ENCODE results near the gene SLCO1C1. TPM values are rescaled to one million over a fixed set of nuclear protein-coding genes. Genes with fewer than 3 reads are reported as not detected.
A peak's percentile ranks its signal among the peaks of the same experiment; 100 is the strongest.
"Not testable (repeated sequence)": the region's sequence is repeated elsewhere in the genome, so short reads cannot be mapped to it uniquely, and the experiment has no call there.

SLCO1C1 gene
- total and polyA plus RNA-seq, 4 donors: 0.20 to 5.1 (median 4.3) TPM; not detected in 1

GRCh38 chr12:20751046-20751445 is 55.9 kb downstream of the SLCO1C1 start:
- no peaks in the 10 kb centered on the region for H3K9me3 ChIP-seq (ENCODE audit: control insufficient read depth, low read length)
- no peak overlapping the region for H3K4me3 ChIP-seq (ENCODE audit: low read length in 2 of 2)
- H3K27me3 ChIP-seq (ENCODE audit: control insufficient read depth in 1 of 2, insufficient read depth in 2 of 2, low read length in 1 of 2): no peaks in the 10 kb centered on the region
- intact Hi-C loops (cut with DNase I): no loop called here
- WGBS, 2 donors: 47 to 61% methylated on average over 4 of the region's 4 CpGs
- H3K4me1 ChIP-seq (ENCODE audit: control insufficient read depth in 1 of 2, insufficient read depth in 2 of 2, low read length in 2 of 2): no peaks in the 10 kb centered on the region
- H3K27ac ChIP-seq (ENCODE audit: low read depth in 1 of 2, low read length in 2 of 2): no peak overlapping the region
- no peaks in the 10 kb centered on the region for H3K36me3 ChIP-seq (ENCODE audit: control insufficient read depth in 1 of 2, insufficient read depth in 2 of 2, low read length in 1 of 2)
- ATAC-seq (ENCODE audit: low FRiP score) (no peak), DNase-seq (no peak)

GRCh38 chr12:20777420-20777819 is 82.3 kb downstream of the SLCO1C1 start:
- H3K36me3 ChIP-seq (ENCODE audit: control insufficient read depth in 1 of 2, insufficient read depth in 2 of 2, low read length in 1 of 2): no peaks in the 10 kb centered on the region
- ATAC-seq (ENCODE audit: low FRiP score) (no peak), DNase-seq (no peak)
- no peak overlapping the region for H3K27ac ChIP-seq (ENCODE audit: low read depth in 1 of 2, low read length in 2 of 2)
- peaks cover 0 to 1% of the 10 kb centered on the region in 2 donors for H3K4me1 ChIP-seq (ENCODE audit: control insufficient read depth in 1 of 2, insufficient read depth in 2 of 2, low read length in 2 of 2)
- peaks cover 2% of the 10 kb centered on the region for H3K9me3 ChIP-seq (ENCODE audit: control insufficient read depth, low read length)
- H3K4me3 ChIP-seq (ENCODE audit: low read length in 2 of 2): no peak overlapping the region
- no peaks in the 10 kb centered on the region for H3K27me3 ChIP-seq (ENCODE audit: control insufficient read depth in 1 of 2, insufficient read depth in 2 of 2, low read length in 1 of 2)
- intact Hi-C loops (cut with DNase I): no loop called here
- 87 to 90% methylated on average over 20 of the region's 20 CpGs for WGBS, 2 donors

GRCh38 chr12:20778969-20779368 is 83.8 kb downstream of the SLCO1C1 start:
- Histone ChIP-seq H3K4me1 (ENCODE audit: control insufficient read depth in 1 of 2, insufficient read depth in 2 of 2, low read length in 2 of 2) (peaks cover 0 to 1% of the 10 kb centered on the region in 2 donors), H3K27ac (ENCODE audit: low read depth in 1 of 2, low read length in 2 of 2) (no peak overlapping the region), H3K9me3 (ENCODE audit: control insufficient read depth, low read length) (peaks cover 2% of the 10 kb centered on the region), H3K4me3 (ENCODE audit: low read length in 2 of 2) (no peak overlapping the region), H3K27me3 (ENCODE audit: control insufficient read depth in 1 of 2, insufficient read depth in 2 of 2, low read length in 1 of 2) (no peaks in the 10 kb centered on the region), H3K36me3 (ENCODE audit: control insufficient read depth in 1 of 2, insufficient read depth in 2 of 2, low read length in 1 of 2) (no peaks in the 10 kb centered on the region)
- DNase-seq: no peak
- WGBS, 2 donors: 43 to 60% methylated on average over 2 of the region's 2 CpGs
- no peak for ATAC-seq (ENCODE audit: low FRiP score)
- intact Hi-C loops (cut with DNase I): no loop called here

- intact Hi-C loops (cut with DNase I); H3K27me3 ChIP-seq (ENCODE audit: control insufficient read depth in 1 of 2, insufficient read depth in 2 of 2, low read length in 1 of 2); H3K4me1 ChIP-seq (ENCODE audit: control insufficient read depth in 1 of 2, insufficient read depth in 2 of 2, low read length in 2 of 2); H3K4me3 ChIP-seq (ENCODE audit: low read length in 2 of 2); ATAC-seq (ENCODE audit: low FRiP score); H3K27ac ChIP-seq (ENCODE audit: low read depth in 1 of 2, low read length in 2 of 2); H3K9me3 ChIP-seq (ENCODE audit: control insufficient read depth, low read length); H3K36me3 ChIP-seq (ENCODE audit: control insufficient read depth in 1 of 2, insufficient read depth in 2 of 2, low read length in 1 of 2); DNase-seq: not testable (repeated sequence)
- 77% methylated on average over 3 of the region's 3 CpGs for WGBS, 2 donors
These were observed 84.8 kb downstream of the SLCO1C1 start for GRCh38 chr12:20779971-20780370.

- H3K27me3 ChIP-seq (ENCODE audit: control insufficient read depth in 1 of 2, insufficient read depth in 2 of 2, low read length in 1 of 2); H3K9me3 ChIP-seq (ENCODE audit: control insufficient read depth, low read length); H3K4me1 ChIP-seq (ENCODE audit: control insufficient read depth in 1 of 2, insufficient read depth in 2 of 2, low read length in 2 of 2); ATAC-seq (ENCODE audit: low FRiP score); H3K27ac ChIP-seq (ENCODE audit: low read depth in 1 of 2, low read length in 2 of 2); intact Hi-C loops (cut with DNase I); H3K36me3 ChIP-seq (ENCODE audit: control insufficient read depth in 1 of 2, insufficient read depth in 2 of 2, low read length in 1 of 2); H3K4me3 ChIP-seq (ENCODE audit: low read length in 2 of 2); DNase-seq: not testable (repeated sequence)
- 95 to 96% methylated on average over 13 of the region's 13 CpGs for WGBS, 2 donors
These were observed 88.7 kb downstream of the SLCO1C1 start for GRCh38 chr12:20783796-20784357.

- peaks cover 2% of the 10 kb centered on the region for H3K9me3 ChIP-seq (ENCODE audit: control insufficient read depth, low read length)
- no peak overlapping the region for H3K27ac ChIP-seq (ENCODE audit: low read depth in 1 of 2, low read length in 2 of 2)
- no peaks in the 10 kb centered on the region for H3K4me1 ChIP-seq (ENCODE audit: control insufficient read depth in 1 of 2, insufficient read depth in 2 of 2, low read length in 2 of 2)
- H3K27me3 ChIP-seq (ENCODE audit: control insufficient read depth in 1 of 2, insufficient read depth in 2 of 2, low read length in 1 of 2): peaks cover 0 to 1% of the 10 kb centered on the region in 2 donors
- 95 to 100% methylated on average over 1 of the region's 1 CpG for WGBS, 2 donors
- no peaks in the 10 kb centered on the region for H3K36me3 ChIP-seq (ENCODE audit: control insufficient read depth in 1 of 2, insufficient read depth in 2 of 2, low read length in 1 of 2)
- intact Hi-C loops (cut with DNase I): no loop called here
- H3K4me3 ChIP-seq (ENCODE audit: low read length in 2 of 2): no peak overlapping the region
- DNase-seq (no peak), ATAC-seq (ENCODE audit: low FRiP score) (no peak)
These were observed 97.8 kb downstream of the SLCO1C1 start for GRCh38 chr12:20792971-20793370.

- 31 to 46% methylated on average over 1 of the region's 1 CpG for WGBS, 2 donors
- H3K27me3 ChIP-seq (ENCODE audit: control insufficient read depth in 1 of 2, insufficient read depth in 2 of 2, low read length in 1 of 2): no peaks in the 10 kb centered on the region
- DNase-seq: no peak
- no peaks in the 10 kb centered on the region for H3K36me3 ChIP-seq (ENCODE audit: control insufficient read depth in 1 of 2, insufficient read depth in 2 of 2, low read length in 1 of 2)
- peaks cover 0 to 3% of the 10 kb centered on the region in 2 donors for H3K4me1 ChIP-seq (ENCODE audit: control insufficient read depth in 1 of 2, insufficient read depth in 2 of 2, low read length in 2 of 2)
- H3K4me3 ChIP-seq (ENCODE audit: low read length in 2 of 2): no peak overlapping the region
- H3K27ac ChIP-seq (ENCODE audit: low read depth in 1 of 2, low read length in 2 of 2): no peak overlapping the region
- H3K9me3 ChIP-seq (ENCODE audit: control insufficient read depth, low read length): no peaks in the 10 kb centered on the region
- peak; percentile 48 for ATAC-seq (ENCODE audit: low FRiP score)
- intact Hi-C loops (cut with DNase I): loop anchor here in 1 of 2 donors (5.0 kb wide), 1 partner anchor 241 kb away; no protein-coding TSS in a partner anchor
These were observed 103.4 kb downstream of the SLCO1C1 start for GRCh38 chr12:20798554-20798953.

- no peaks in the 10 kb centered on the region for H3K9me3 ChIP-seq (ENCODE audit: control insufficient read depth, low read length)
- WGBS, 2 donors: 77 to 89% methylated on average over 1 of the region's 1 CpG
- ATAC-seq (ENCODE audit: low FRiP score): no peak
- peaks cover 0 to 3% of the 10 kb centered on the region in 2 donors for H3K4me1 ChIP-seq (ENCODE audit: control insufficient read depth in 1 of 2, insufficient read depth in 2 of 2, low read length in 2 of 2)
- no peaks in the 10 kb centered on the region for H3K27me3 ChIP-seq (ENCODE audit: control insufficient read depth in 1 of 2, insufficient read depth in 2 of 2, low read length in 1 of 2)
- H3K27ac ChIP-seq (ENCODE audit: low read depth in 1 of 2, low read length in 2 of 2): no peak overlapping the region
- no peak for DNase-seq
- H3K4me3 ChIP-seq (ENCODE audit: low read length in 2 of 2): no peak overlapping the region
- intact Hi-C loops (cut with DNase I): no loop called here
- no peaks in the 10 kb centered on the region for H3K36me3 ChIP-seq (ENCODE audit: control insufficient read depth in 1 of 2, insufficient read depth in 2 of 2, low read length in 1 of 2)
These were observed 105.0 kb downstream of the SLCO1C1 start for GRCh38 chr12:20800160-20800559.

GRCh38 chr12:20801035-20801434 is 105.9 kb downstream of the SLCO1C1 start:
- DNase-seq: no peak
- Histone ChIP-seq H3K27ac (ENCODE audit: low read depth in 1 of 2, low read length in 2 of 2) (no peak overlapping the region), H3K4me1 (ENCODE audit: control insufficient read depth in 1 of 2, insufficient read depth in 2 of 2, low read length in 2 of 2) (peaks cover 0 to 3% of the 10 kb centered on the region in 2 donors), H3K9me3 (ENCODE audit: control insufficient read depth, low read length) (no peaks in the 10 kb centered on the region), H3K27me3 (ENCODE audit: control insufficient read depth in 1 of 2, insufficient read depth in 2 of 2, low read length in 1 of 2) (no peaks in the 10 kb centered on the region), H3K36me3 (ENCODE audit: control insufficient read depth in 1 of 2, insufficient read depth in 2 of 2, low read length in 1 of 2) (no peaks in the 10 kb centered on the region), H3K4me3 (ENCODE audit: low read length in 2 of 2) (no peak overlapping the region)
- intact Hi-C loops (cut with DNase I): no loop called here
- no peak for ATAC-seq (ENCODE audit: low FRiP score)
